HepG2 (cell line): Measurements from ENCODE around the gene ARHGAP35. TPM values are rescaled to one million over a fixed set of nuclear protein-coding genes. Genes with fewer than 3 reads are reported as not detected.

ENCODE experiments used
- ATAC-seq: fragments of 200-7000 bp; cut with Tn5 transposase; 3 replicates; pipeline ENCODE4 v1.9.1; 2020; ENCODE audit warnings: mild to moderate bottlenecking, moderate library complexity
- BruUV-seq: library from RNA; stranded (reverse); fragments of 400-500 nt; replicated peaks from 2 replicates; lab custom pipeline; 2021; lab: Mats Ljungman, UMichigan
- CTCF ChIA-PET: fragments of 300-600 bp; formaldehyde crosslinking; extraction: SDS; loops from one replicate; lab custom pipeline; 2021; ENCODE audit warnings: low total read pairs, inconsistent platforms, low intra/inter-chr PET ratio; lab: Yijun Ruan, JAX
- POLR2A ChIA-PET: fragments of 350-600 bp; sonication (Branson Sonifier 250); formaldehyde crosslinking; loops from one replicate; lab custom pipeline; 2020; ENCODE audit warnings: antibody characterized with exemption, inconsistent platforms; lab: Yijun Ruan, JAX
- DNase-seq: peaks from one replicate; pipeline ENCODE4 v3.0.0-alpha.2; 2015; ENCODE audit warnings: low spot score
- FAIRE-seq: peaks from 3 replicates; lab custom pipeline; 2011; peaks lifted over from hg19 to GRCh38; lab: Jason Lieb, UNC
- H2AFZ ChIP-seq: one replicate; pipeline ENCODE4 v1.6.1; 2011; ENCODE audit warnings: low read length, inconsistent platforms
- H3K27ac ChIP-seq: fragments of 300-600 bp; 3 replicates; pipeline ENCODE4 v1.8.0; 2011; ENCODE audit warnings: mixed run types, mild to moderate bottlenecking, mixed read lengths, low read length, inconsistent platforms; ENCODE audit not compliant: insufficient read depth; ENCODE audit errors: extremely low read length
- H3K27me3 ChIP-seq, 2 experiments: fragments of 200-600 bp in 1 of 2; 2 replicates in 1 of 2; 3 replicates in 1 of 2; pipeline versions ENCODE4 v1.6.0 to v1.8.0; 2011; ENCODE audit warnings: low read length in 2 of 2, mild to moderate bottlenecking in 2 of 2, moderate library complexity in 2 of 2, inconsistent platforms in 1 of 2; ENCODE audit not compliant: insufficient read depth in 2 of 2, control insufficient read depth in 1 of 2
- H3K36me3 ChIP-seq, 2 experiments: fragments of 200-600 bp in 1 of 2; replicated peaks in 1 of 2; 2 replicates in 1 of 2; 3 replicates in 1 of 2; pipeline versions ENCODE4 v1.5.1 to v1.8.0; 2011; ENCODE audit warnings: low read length in 2 of 2, inconsistent platforms in 1 of 2; ENCODE audit not compliant: insufficient read depth in 2 of 2, control insufficient read depth in 1 of 2
- H3K4me1 ChIP-seq: 2 replicates; pipeline ENCODE4 v1.5.1; 2012; ENCODE audit warnings: low read length, inconsistent platforms; ENCODE audit not compliant: insufficient read depth
- H3K4me2 ChIP-seq: 2 replicates; pipeline ENCODE4 v1.6.0; 2011; ENCODE audit warnings: low read depth, low read length, inconsistent platforms
- H3K4me3 ChIP-seq, 3 experiments: fragments of 200-600 bp in 1 of 3; sonication (generic), shearing (Covaris generic) in 1 of 3; replicated peaks in 1 of 3; 2 replicates each; pipeline ENCODE4 v1.5.1; 2011 to 2016; ENCODE audit warnings: low read length in 3 of 3, inconsistent platforms in 2 of 3, low read depth in 2 of 3, mild to moderate bottlenecking in 2 of 3, control low read depth in 1 of 3, mixed read lengths in 1 of 3; ENCODE audit not compliant: insufficient read depth in 1 of 3
- H3K79me2 ChIP-seq: one replicate; pipeline ENCODE4 v1.6.1; 2011; ENCODE audit warnings: low read length, inconsistent platforms; ENCODE audit not compliant: insufficient read depth
- H3K9ac ChIP-seq: 2 replicates; pipeline ENCODE4 v1.6.0; 2011; ENCODE audit warnings: mild to moderate bottlenecking, low read depth, low read length, inconsistent platforms; ENCODE audit not compliant: insufficient read depth
- H3K9me3 ChIP-seq: 2 replicates; pipeline ENCODE4 v1.5.1; 2012; ENCODE audit warnings: mild to moderate bottlenecking, low read length
- H4K20me1 ChIP-seq: 2 replicates; pipeline ENCODE4 v1.6.0; 2011; ENCODE audit warnings: inconsistent platforms, mild to moderate bottlenecking, low read length, moderate library complexity; ENCODE audit not compliant: insufficient read depth
- ATF5 ChIP-seq: sonication (generic); formaldehyde crosslinking; IDR thresholded peaks from 2 replicates; pipeline ENCODE4 v1.4.0; 2020; ENCODE audit warnings: mild to moderate bottlenecking, low read depth, missing genetic modification reagents
- GATA4 ChIP-seq: sonication (generic); IDR thresholded peaks from 2 replicates; pipeline ENCODE4 v1.6.1; 2016; ENCODE audit warnings: antibody characterized with exemption, low read depth, borderline replicate concordance
- ZBTB14 ChIP-seq: sonication (generic); formaldehyde crosslinking; IDR thresholded peaks from 2 replicates; pipeline ENCODE4 v1.4.0; 2020; ENCODE audit warnings: missing genetic modification reagents
- ZNF616 ChIP-seq: sonication (generic); formaldehyde crosslinking; IDR thresholded peaks from 2 replicates; pipeline ENCODE4 v1.5.0; 2020; ENCODE audit warnings: low read depth, mild to moderate bottlenecking, missing genetic modification reagents
- WGBS: methylation state at CpG from one replicate; pipeline ENCODE4 v1.1.6; 2017; ENCODE audit warnings: low lambda C conversion rate; 5-methylcytosine and 5-hydroxymethylcytosine counted together
- in situ Hi-C: cut with HindIII; loops from 2 replicates; pipeline ENCODE4 v1.10.0; 2017; ENCODE audit warnings: low pct_unique_long_range_greater_than_20kb; ENCODE audit not compliant: extremely low pct_ligation_motif_present
- intact Hi-C: fragments of 100-400 bp; cut with micrococcal nuclease; formaldehyde crosslinking; loops from one replicate; pipeline ENCODE4 v1.10.0; 2022; ENCODE audit not compliant: unreplicated experiment
- polyA plus RNA-seq, 8 experiments: library from polyadenylated mRNA; depleted of rRNA in 3 of 8; stranded (reverse) in 7 of 8; unstranded in 1 of 8; fragments of >200 nt; fragmentation: Illumina TruSeq in 4 of 8; extraction: Trizol in 4 of 8; gene quantifications; 2 replicates each; pipeline versions ENCODE4 v1.2.1 to v1.2.3, GENCODE V29; 2011 to 2016; ENCODE audit warnings: low read depth in 4 of 8, missing spikeins in 1 of 8, mixed read lengths in 1 of 8; ENCODE audit not compliant: insufficient read depth in 1 of 8
- total RNA-seq, 5 experiments: library from RNA; depleted of rRNA; stranded (reverse); fragments of >200 nt; fragmentation: Illumina TruSeq; extraction: Trizol; gene quantifications; 2 replicates each; pipeline ENCODE4 v1.2.3, GENCODE V29; 2016; ENCODE audit warnings: low read depth in 1 of 5

The ARHGAP35 gene
- total and polyA plus RNA-seq, 2 of the 13 experiments (the other 11 are each of a cell fraction or from before 2014, with no cell fraction given) = 30.1 to 30.2 TPM

GRCh38 chr19:46903458-46903857 lies 42.7 kb downstream of the ARHGAP35 start:
- FAIRE-seq (no peak), DNase-seq (no peak)
- no peaks in the 10 kb centered on the region for H3K9me3 ChIP-seq
- no peaks in the 10 kb centered on the region for H3K27me3 ChIP-seq
- no peak overlapping the region for H3K27ac ChIP-seq
- peaks cover 46% of the 10 kb centered on the region for H3K4me1 ChIP-seq
- TF ChIP-seq ZBTB14 (CRISPR knock-in tag) (no peak), ZNF616 (no peak), ATF5 (CRISPR knock-in tag) (no peak), GATA4 (no peak)
- TF ChIP-seq, all 625 proteins: peak for 0
- 77% methylated on average over 3 of the region's 3 CpGs for WGBS
- ChIA-PET POLR2A (no interaction called here), CTCF (no interaction called here)
- no TSS peak for BruUV-seq
- intact Hi-C loops (no loop called here), in situ Hi-C loops (no loop called here)
- peaks cover 81% of the 10 kb centered on the region for H3K79me2 ChIP-seq
- H3K36me3 ChIP-seq = peaks cover 0 to 5% of the 10 kb centered on the region in 2 experiments; a peak in 1 of 5 replicates
- H3K4me2 ChIP-seq = no peak overlapping the region
- H2AFZ ChIP-seq = no peak overlapping the region
- ATAC-seq = no peak
- no peak overlapping the region for H3K4me3 ChIP-seq
- no peak overlapping the region for H3K9ac ChIP-seq
- peaks cover 34% of the 10 kb centered on the region for H4K20me1 ChIP-seq
